ENCODE results near the gene GIMAP6.
"Not testable (repeated sequence)": the region's sequence is repeated elsewhere in the genome, so short reads cannot be mapped to it uniquely, and the experiment has no call there.

DNA sequence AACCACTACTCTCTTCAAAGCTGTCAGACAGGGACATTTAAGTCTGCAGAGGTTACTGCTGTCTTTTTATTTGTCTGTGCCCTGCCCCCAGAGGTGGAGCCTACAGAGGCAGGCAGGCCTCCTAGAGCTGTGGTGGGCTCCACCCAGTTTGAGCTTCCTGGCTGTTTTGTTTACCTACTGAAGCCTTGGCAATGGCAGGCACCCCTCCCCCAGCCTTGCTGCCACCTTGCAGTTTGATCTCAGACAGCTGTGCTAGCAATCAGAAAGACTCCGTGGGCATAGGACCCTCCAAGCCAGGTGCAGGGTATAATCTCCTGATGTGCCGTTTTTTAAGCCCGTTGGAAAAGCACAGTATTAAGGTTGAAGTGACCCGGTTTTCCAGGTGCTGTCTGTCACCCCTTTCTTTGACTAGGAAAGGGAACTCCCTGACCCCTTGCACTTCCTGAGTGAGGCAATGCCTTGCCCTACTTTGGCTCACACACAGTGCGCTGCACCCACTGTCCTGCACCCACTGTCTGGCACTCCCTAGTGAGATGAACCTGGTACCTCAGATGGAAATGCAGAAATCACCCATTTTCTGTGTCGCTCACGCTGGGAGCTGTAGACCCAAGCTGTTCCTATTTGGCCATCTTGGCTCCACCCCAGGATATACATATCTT lies 52.1 kb downstream of the GIMAP6 start:
- not testable (repeated sequence) for TF ChIP-seq POLR2A (IDR thresholded peaks at IDR 0.05); POLR2AphosphoS5 (IDR thresholded peaks at IDR 0.05; ENCODE audit: insufficient read depth in 1 of 2, low read depth in 1 of 2)
- TF ChIP-seq, protein P1, sequence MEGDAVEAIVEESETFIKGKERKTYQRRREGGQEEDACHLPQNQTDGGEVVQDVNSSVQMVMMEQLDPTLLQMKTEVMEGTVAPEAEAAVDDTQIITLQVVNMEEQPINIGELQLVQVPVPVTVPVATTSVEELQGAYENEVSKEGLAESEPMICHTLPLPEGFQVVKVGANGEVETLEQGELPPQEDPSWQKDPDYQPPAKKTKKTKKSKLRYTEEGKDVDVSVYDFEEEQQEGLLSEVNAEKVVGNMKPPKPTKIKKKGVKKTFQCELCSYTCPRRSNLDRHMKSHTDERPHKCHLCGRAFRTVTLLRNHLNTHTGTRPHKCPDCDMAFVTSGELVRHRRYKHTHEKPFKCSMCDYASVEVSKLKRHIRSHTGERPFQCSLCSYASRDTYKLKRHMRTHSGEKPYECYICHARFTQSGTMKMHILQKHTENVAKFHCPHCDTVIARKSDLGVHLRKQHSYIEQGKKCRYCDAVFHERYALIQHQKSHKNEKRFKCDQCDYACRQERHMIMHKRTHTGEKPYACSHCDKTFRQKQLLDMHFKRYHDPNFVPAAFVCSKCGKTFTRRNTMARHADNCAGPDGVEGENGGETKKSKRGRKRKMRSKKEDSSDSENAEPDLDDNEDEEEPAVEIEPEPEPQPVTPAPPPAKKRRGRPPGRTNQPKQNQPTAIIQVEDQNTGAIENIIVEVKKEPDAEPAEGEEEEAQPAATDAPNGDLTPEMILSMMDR (IDR thresholded peaks at IDR 0.05): not testable (repeated sequence)

Measured in vagina (tissue), 2 donors.